Measurements from ENCODE around the gene CKM.
"Not testable (repeated sequence)": the region's sequence is repeated elsewhere in the genome, so short reads cannot be mapped to it uniquely, and the experiment has no call there.

The CKM gene

DNA sequence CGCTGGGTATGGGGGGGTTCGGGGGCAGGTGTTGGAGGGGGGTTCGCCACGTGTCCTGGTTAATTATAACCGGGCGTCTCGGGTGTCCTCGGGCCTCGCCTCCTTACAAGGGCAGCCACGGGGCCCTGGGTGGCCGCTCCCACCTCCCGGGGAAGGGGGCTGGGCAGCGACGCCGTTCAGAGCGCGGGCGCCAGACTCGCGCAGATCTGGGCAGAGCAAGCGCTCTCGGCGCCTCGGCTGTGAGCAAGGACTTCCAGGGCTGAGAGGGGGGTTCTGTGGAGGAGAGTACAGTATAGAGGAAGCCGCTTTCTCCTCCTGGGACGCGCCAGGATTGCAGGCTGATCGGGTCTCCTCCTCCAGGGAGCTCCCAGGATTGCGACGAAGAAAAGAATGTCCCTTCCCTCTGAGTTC lies 1.0 kb upstream of the CKM start:
- in situ Hi-C loops (cut with HindIII; ENCODE audit: low sequenced_read_pairs): no loop called here

DNA sequence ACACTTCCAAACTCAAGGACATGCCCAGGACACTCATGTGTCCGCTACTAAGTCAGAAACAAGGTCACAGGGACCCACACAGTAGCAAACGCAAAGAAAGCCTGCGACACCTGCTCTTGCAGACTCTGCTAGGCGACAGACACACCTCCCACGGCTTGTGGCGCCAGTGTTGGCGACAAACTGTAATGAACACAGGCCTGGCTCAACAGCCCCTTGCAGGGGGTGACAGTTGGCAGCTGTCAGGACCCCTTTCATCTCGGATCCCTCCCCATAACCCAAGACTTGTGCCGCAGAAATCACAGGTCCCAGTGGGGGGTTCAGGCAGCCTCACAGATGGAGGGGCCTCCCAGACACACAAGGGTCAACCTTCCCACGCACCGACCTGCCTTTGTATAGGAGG lies 364 bp downstream of the CKM start:
- in situ Hi-C loops (cut with HindIII; ENCODE audit: low sequenced_read_pairs): no loop called here

DNA sequence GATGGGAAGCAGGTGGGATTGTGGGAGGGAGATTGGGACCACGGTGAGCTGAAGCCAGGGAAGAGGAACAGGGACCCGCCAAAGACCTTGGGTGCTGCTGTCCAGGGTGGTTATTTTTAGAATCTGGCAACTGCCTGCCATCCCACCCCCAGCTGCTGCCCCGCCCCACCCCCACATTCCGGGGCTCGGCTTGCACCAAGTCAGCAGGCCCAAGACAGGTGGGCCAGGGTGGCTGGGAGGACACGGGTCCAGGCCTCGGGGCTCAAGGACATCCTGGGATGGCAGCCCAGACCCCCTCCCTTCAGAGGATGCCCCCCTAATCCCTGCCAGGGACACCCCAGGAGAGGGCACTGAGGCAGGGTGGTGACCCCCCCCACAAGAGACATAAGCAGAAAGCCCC lies 827 bp downstream of the CKM start:
- in situ Hi-C loops (cut with HindIII; ENCODE audit: low sequenced_read_pairs): no loop called here

DNA sequence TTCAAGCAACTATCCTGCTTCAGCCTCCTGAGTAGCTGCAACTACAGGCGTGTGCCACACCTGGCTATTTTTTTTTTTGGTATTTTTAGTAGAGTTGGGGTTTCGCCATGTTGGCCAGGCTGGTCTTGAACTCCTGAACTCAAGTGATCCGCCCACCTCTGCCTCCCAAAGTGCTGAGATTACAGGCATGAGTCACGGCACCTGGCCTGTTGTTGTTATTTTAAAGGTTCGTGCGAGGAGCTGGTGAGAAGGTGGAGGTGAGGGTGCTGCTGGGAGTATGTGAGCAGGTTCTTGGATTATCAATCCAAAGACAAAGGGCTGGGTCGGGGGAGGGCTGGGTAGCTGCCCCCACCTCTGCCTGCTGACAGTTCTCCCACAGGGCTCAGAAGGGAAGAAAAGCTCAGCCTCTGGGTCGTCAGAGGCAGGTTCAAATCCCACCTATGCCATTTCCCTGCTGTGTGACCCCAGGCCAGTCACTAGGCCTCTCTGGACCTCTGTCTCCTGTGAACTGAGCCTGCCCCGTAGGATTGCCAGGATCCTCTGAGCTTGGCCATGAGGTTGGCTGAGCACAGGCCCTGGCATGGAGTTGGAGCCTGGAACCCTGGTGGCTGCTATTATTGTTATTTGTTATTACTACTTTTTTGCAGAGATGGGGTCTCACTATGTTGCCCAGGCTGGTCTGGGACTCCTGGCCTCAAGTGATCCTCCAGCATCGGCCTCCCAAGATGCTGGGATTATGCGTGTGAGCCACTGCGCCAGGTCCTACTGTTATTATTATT lies 1.5 kb downstream of the CKM start:
- in situ Hi-C loops (cut with HindIII; ENCODE audit: low sequenced_read_pairs): no loop called here

DNA sequence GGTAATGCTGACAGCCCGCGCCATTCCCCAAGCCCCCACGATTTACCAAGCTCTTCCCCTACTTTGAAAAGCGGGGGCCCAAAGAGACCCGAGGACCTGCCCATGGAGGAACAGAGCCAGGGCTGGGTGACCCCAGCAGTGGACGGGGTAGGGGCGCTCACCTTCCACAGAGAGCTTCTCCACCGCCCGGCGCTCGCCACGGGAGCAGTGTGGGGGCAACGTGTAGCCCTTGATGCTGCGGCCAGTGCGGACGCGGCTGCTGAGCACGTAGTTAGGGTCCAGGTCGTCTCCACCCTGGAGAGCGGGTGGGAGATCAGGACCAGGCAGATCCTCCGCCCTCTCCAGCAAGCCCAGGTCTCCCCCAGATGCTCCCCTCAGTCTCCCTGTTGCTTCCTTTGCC lies 7.4 kb downstream of the CKM start:
- in situ Hi-C loops (cut with HindIII; ENCODE audit: low sequenced_read_pairs): no loop called here

DNA sequence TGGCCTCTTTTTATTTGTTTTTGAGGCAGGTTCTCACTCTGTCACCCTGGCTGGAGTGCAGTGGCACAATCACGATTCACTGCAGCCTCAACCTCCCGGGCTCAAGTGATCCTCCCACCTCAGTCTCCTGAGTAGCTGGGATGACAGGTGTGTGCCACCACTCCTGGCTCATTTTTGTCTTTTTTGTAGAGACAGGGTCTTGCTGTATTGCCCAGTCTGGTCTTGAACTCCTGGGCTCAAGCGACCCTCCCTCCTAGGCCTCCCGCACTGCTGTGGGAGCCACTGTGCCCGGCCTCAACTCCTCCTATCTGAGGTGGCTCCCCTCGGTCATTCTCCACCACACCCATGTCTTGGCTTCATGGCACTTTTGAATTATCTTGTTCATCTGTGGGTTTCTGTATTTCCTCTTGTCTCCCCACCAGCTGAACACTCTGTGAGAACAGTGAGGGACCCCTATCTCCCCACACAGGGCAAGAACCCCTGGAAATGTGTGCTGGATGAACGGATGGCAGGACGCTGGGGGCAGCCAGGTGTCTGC lies 7.9 kb downstream of the CKM start:
- in situ Hi-C loops (cut with HindIII; ENCODE audit: low sequenced_read_pairs): no loop called here

DNA sequence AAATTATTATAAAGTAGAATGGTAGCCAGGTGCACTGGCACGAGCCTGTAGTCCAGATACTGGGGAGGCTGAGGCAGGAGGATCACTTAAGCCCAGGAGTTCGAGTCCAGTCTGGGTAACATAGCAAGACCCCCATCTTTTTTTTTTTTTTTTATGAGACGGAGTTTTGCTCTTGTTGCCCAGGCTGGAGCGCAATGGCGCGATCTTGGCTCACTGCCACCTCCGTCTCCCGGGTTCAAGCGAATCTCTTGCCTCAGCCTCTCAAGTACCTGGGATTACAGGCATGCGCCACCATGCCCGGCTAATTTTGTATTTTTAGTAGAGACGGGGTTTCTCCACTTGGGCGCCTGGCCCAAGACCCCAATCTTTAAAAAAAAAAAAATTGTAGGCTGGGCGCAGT lies 10.4 kb downstream of the CKM start:
- in situ Hi-C loops (cut with HindIII; ENCODE audit: low sequenced_read_pairs): not testable (repeated sequence)

DNA sequence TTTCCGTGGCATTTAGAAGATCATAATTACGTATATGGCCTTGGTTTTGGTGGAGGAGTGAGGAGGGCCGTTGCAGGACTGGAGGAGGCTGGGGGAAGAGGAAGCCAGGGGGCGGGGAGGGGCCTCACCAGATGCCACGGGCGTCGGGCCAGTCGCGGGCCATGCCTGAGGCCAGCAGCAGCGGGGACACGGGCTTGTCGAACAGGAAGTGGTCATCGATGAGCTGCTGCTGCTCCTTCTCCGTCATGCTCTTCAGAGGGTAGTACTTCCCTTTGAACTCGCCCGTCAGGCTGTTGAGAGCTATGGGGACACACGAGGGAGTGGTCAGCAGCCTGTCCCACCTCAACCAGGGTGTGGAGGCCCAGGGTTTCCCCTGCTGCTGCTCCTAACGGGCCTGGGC lies 11.1 kb downstream of the CKM start:
- in situ Hi-C loops (cut with HindIII; ENCODE audit: low sequenced_read_pairs): no loop called here

DNA sequence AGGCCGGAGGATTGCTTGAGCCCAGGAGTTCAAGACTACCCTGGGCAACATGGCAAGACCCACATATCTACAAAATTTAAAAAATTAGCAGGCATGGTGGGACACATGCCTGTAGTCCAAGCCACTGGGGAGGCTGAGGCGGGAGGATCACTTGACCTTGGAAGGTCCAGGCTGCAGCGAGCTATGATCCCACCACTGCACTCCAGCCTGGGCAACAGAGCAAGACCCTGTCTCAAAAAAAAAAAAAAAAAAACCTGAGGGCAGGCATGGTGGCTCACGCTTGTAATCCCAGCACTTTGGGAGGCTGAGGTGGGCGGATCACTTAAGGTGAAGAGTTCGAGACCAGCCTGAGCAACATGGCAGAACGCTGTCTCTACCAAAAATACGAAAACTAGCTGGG lies 13.4 kb downstream of the CKM start:
- in situ Hi-C loops (cut with HindIII; ENCODE audit: low sequenced_read_pairs): loop anchor here (5.0 kb wide), 3 partner anchors 38 to 77 kb away; no protein-coding TSS in a partner anchor

DNA sequence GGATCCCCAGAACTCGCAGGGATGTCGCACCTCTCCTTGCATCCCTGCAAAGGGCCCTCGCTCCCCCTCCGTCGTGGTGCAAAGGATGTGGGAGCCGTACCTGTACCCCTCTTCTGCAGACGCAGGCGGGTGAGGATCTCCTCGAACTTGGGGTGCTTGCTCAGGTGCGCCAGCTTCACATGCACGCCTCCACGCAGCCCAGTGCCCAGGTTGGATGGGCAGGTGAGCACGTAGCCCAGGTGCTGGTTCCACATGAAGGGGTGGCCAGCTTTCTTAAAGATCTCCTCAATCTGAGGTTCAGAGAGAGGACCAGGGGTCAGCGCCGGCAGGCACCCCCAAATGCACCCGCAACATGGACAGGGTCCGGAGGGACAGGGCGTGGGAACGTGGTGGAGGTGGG lies 15.3 kb downstream of the CKM start:
- in situ Hi-C loops (cut with HindIII; ENCODE audit: low sequenced_read_pairs): loop anchor here (5.0 kb wide), 3 partner anchors 40 to 75 kb away; no protein-coding TSS in a partner anchor

DNA sequence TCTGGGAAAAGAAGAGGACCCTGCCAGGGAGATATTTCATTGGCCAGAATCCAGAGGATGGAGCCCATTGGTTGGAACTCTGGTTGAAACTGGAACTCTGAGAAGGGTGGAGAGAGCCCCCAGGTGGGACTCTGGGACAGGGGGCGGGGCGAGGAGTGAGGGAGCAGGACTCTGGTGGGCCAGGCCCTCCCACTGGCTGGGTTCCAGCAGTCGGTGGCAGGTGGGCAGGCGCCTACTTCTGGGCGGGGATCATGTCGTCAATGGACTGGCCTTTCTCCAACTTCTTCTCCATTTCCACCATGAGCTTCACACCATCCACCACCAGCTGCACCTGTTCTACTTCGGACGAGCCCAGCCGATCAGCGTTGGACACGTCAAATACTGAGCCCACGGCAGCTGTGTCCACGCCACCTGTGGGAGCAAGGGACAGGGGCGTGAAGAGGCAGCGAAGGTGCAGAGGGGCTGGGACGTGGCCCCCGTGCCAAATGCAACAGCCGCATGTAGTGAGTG lies 16.1 kb downstream of the CKM start:
- in situ Hi-C loops (cut with HindIII; ENCODE audit: low sequenced_read_pairs): loop anchor here (5.0 kb wide), 3 partner anchors 39 to 74 kb away; no protein-coding TSS in a partner anchor

DNA sequence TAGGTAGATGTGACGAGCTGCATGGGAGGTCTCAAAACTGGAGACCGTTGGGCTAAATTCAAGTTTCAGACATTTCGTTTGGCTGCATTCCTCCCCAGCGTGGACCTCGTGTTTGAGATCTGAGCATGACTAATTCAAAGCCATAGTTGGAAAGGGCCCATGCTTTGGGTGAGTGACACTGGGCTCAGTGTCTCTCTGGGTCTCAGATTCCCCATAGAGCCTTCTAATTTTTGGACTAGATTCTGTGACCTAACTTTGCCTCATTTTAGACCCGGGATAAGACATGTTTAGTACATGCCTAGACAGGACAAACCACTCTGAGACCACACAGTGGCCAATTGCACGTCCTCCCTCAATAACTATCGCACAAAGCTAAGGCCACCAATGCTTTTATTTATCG lies 16.6 kb downstream of the CKM start:
- in situ Hi-C loops (cut with HindIII; ENCODE audit: low sequenced_read_pairs): loop anchor here (5.0 kb wide), 3 partner anchors 39 to 74 kb away; no protein-coding TSS in a partner anchor

DNA sequence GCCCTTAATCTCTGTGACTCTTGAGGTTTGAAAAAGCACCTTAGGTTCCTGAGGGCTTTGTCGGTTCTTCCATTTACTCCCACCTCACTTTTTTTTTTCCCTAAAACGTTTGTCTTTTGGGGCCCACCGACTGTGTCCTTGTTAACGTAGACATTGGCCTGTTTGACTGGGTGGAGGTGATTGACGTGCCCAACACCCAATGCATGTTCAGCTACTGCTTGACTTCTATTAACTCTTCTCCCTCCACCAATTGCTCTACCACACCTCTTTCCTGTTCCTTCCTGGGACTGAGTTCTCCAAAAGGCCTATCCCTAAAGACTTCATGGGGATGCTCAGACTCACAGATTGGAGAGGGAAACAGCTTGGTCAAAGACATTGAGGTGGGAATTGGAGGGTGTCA lies 17.3 kb downstream of the CKM start:
- in situ Hi-C loops (cut with HindIII; ENCODE audit: low sequenced_read_pairs): loop anchor here (5.0 kb wide), 3 partner anchors 38 to 73 kb away; no protein-coding TSS in a partner anchor

DNA sequence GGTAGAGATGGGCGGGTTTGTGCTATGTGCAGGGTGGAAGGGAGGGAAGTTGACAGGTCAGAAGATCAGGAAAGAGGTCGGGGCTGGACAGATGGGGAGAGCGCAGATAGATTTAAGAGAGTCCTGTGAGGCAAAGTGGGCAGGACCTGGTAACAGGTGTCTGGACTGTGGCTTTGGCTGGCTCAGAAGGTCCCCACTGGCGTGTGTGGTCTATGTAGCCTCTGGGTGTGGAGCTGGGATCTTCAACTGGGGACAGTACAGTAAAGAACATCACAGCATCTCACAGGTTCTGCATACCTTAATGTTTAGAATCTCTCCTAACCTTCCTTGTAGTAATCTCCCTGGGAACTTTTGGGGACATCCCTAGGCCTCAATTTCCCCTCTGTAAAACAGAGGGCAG lies 17.7 kb downstream of the CKM start:
- in situ Hi-C loops (cut with HindIII; ENCODE audit: low sequenced_read_pairs): loop anchor here (5.0 kb wide), 3 partner anchors 38 to 73 kb away; no protein-coding TSS in a partner anchor

DNA sequence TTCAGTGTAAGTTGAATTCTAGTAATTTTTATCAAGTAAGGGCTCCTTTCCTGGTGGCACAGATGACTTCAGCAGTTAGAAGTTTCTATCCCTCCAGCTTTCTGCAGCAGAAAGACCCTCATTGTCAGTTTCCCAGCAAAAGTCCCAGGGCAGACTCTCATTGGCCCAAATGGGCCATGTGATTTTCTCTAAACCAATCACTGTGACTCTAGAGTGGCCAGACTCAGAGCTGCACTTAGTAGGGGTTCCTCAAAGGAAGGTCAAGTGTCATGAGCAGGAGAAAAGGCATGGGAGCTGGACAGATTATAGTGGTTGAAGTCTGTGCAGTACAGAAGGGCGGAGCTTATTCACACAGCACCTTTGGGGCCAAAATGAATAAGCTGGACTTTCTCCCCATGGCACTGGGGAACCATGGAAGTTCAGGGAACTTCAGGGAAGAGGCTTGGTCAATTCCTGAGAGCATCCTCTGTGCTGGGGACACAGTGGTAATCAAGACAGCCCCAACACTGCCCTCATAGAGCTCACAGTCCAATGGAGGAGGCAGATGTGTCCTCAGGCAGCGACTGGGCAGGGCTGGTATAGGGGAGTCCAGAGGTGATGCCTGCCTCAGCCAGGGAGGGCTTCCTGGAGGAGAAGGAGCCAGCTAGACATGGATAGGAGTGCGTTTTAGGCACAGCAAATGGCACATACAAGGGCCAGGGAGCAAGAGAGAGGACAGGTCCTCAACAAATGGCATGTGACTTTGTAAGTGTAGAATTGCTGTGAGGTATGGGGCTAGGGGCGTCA lies 18.3 kb downstream of the CKM start:
- in situ Hi-C loops (cut with HindIII; ENCODE audit: low sequenced_read_pairs): no loop called here

DNA sequence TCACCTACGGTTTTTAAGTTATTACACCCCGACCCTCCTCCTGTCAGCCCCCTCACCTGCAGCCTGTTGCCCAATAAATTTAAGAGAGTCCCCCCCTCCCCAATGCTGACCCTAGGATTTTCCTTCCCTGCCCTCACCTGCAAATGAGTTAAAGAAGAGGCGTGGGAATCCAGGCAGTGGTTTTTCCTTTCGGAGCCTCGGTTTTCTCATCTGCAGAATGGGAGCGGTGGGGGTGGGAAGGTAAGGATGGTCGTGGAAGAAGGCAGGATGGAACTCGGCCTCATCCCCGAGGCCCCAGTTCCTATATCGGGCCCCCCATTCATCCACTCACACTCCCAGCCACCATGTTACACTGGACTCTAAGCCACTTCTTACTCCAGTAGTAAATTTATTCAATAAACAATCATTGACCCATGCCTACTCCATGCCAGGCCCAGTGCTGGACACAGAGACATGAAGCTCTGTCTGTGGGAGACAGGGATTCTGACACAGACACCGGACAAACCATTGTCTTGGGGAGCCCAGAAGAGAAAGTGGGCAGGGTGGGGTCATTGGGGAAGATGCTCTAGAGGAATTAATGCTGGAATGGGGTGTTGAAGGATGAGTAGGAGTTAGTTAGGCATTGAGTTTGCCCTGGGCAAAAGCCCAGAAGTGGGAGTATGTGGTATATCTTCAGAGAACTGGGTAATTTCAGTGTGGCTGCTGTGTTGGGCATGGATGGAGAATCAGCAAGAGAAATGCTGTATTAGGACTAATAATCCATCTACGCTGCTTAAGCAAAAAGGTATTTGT lies 19.2 kb downstream of the CKM start:
- in situ Hi-C loops (cut with HindIII; ENCODE audit: low sequenced_read_pairs): no loop called here

DNA sequence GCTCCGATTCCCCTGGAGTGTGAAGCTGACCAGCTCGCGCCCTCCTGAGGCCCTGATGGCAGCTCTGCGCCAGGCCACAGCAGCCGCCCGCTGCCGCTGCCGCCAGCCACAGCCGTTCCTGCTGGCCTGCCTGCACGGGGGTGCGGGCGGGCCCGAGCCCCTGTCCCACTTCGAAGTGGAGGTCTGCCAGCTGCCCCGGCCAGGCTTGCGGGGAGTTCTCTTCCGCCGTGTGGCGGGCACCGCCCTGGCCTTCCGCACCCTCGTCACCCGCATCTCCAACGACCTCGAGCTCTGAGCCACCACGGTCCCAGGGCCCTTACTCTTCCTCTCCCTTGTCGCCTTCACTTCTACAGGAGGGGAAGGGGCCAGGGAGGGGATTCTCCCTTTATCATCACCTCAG lies 20.3 kb downstream of the CKM start:
- in situ Hi-C loops (cut with HindIII; ENCODE audit: low sequenced_read_pairs): no loop called here

DNA sequence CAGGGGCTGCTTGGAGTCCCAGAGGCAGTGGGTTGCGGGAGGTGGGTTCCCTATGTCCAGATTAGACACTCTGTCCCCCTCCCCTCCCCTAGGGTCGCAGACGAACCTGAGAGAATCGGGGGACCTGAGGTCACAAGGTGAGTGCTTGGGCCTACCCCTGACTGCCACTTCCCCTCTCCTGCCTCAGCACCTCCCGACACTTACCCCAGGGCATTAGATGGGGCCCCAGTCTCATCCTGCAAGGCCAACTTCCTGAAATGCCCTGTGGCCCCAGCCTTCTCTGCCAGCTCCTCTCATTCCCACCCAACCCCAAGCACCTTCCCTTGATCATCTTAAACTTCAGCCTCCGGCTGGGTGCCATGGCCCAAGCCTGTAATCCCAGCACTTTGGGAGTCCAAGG lies 23.0 kb downstream of the CKM start:
- in situ Hi-C loops (cut with HindIII; ENCODE audit: low sequenced_read_pairs): no loop called here

DNA sequence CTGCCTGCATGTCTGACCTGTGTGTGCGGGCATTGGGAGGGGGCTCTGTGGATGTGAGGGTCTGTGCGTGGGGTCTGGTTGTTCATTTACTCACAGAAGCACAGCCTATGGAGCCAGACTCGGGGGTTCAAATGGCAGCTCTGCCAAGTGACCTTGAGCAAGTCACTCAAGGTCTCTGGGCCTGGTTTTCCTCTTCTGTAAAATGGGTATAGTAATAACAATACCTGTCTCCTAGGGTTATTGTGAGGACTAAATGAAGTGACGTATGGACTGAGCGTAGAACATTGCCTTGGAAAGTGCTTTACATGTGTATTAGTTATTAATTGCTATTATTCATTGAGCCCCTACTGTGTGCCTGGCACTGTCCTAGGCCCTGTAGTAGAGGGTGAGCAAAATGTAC lies 24.4 kb downstream of the CKM start:
- in situ Hi-C loops (cut with HindIII; ENCODE audit: low sequenced_read_pairs): no loop called here

DNA sequence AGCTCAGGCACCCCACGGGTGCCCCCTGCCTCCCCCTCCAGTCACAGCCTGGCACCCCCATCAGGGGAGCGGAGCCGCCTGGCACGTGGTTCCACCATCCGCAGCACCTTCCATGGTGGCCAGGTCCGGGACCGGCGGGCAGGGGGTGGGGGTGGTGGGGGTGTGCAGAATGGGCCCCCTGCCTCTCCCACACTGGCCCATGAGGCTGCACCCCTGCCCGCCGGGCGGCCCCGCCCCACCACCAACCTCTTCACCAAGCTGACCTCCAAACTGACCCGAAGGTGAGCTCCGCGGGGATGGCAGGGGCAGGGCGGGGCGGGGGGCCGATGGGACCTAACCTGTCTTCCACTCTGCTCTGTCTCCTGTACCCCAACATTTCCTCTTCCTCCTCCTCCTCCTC lies 25.0 kb downstream of the CKM start:
- in situ Hi-C loops (cut with HindIII; ENCODE audit: low sequenced_read_pairs): no loop called here

DNA sequence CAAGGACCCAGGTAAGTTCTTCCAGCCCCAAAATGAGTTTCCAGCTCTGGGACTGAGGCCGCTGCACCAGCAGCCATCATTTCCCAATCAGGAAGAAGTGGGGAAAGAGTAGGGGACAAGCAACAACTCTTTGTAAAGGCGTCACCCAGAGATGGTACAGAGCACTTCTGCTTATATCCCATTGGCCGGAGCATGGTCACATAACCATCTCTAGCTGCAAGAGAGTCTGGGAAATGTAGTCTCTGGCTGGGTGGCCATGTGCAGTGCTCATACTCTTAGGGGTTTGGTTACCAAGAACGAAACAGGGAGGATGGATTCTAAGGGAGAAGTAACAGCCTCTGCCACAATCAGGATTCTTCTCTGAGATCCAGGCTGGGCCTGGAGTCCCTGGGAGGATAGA lies 26.3 kb downstream of the CKM start:
- in situ Hi-C loops (cut with HindIII; ENCODE audit: low sequenced_read_pairs): no loop called here

All from endothelial cell of hepatic sinusoid (primary cell).